CD4-positive, alpha-beta memory T cell (primary cell): ENCODE data around the gene PCDHGA3. TPM values are rescaled to one million over a fixed set of nuclear protein-coding genes. Genes with fewer than 3 reads are reported as not detected.
"Not testable (repeated sequence)": the region's sequence is repeated elsewhere in the genome, so short reads cannot be mapped to it uniquely, and the experiment has no call there.

Experiments
- CTCF ChIA-PET: fragments of 350-600 bp; sonication (Branson Sonifier 250); formaldehyde crosslinking; loops from one replicate; lab custom pipeline; 2021; ENCODE audit warnings: inconsistent platforms; ENCODE audit not compliant: partially characterized antibody; lab: Charles Lee
- POLR2A ChIA-PET: fragments of 350-600 bp; sonication (Branson Sonifier 250); formaldehyde crosslinking; loops from one replicate; lab custom pipeline; 2021; ENCODE audit not compliant: partially characterized antibody; lab: Charles Lee
- DNase-seq, 5 donors: peaks; one replicate each; pipeline versions ENCODE4 v3.0.0 to v3.0.0-alpha.2; 2020 to 2022; ENCODE audit warnings: mixed read lengths in 1 of 5
- H3K27ac ChIP-seq: one replicate; pipeline ENCODE4 v1.7.0; 2013; ENCODE audit warnings: low read depth, low read length
- H3K27me3 ChIP-seq: 2 replicates; pipeline ENCODE4 v1.7.0; 2013; ENCODE audit warnings: mild to moderate bottlenecking, low read length, moderate library complexity; ENCODE audit not compliant: insufficient read depth
- H3K36me3 ChIP-seq: 2 replicates; pipeline ENCODE4 v1.7.0; 2013; ENCODE audit warnings: mild to moderate bottlenecking, low read length, moderate library complexity; ENCODE audit not compliant: insufficient read depth
- H3K4me1 ChIP-seq: 2 replicates; pipeline ENCODE4 v1.7.0; 2013; ENCODE audit warnings: mild to moderate bottlenecking, low read length, moderate library complexity; ENCODE audit not compliant: insufficient read depth
- H3K4me3 ChIP-seq, 2 donors: one replicate each; pipeline ENCODE4 v1.7.0; 2013; ENCODE audit warnings: low read length in 2 of 2, mild to moderate bottlenecking in 1 of 2
- H3K9me3 ChIP-seq, 2 donors: one replicate each; pipeline ENCODE4 v1.7.0; 2013; ENCODE audit warnings: low read length in 2 of 2, control low read depth in 1 of 2; ENCODE audit not compliant: control insufficient read depth in 1 of 2
- H3K27ac Mint-ChIP-seq, 7 donors: one replicate each; pipeline ENCODE4 v1.8.0; 2020 to 2021; ENCODE audit warnings: mixed read lengths in 7 of 7, mild to moderate bottlenecking in 6 of 7, inconsistent platforms in 3 of 7, moderate library complexity in 3 of 7
- H3K27me3 Mint-ChIP-seq, 2 donors: one replicate each; pipeline ENCODE4 v1.8.0; 2020 to 2021; ENCODE audit warnings: mixed read lengths in 2 of 2
- H3K36me3 Mint-ChIP-seq, 2 donors: one replicate each; pipeline ENCODE4 v1.8.0; 2020 to 2021; ENCODE audit warnings: mixed read lengths in 2 of 2, inconsistent platforms in 1 of 2, mild to moderate bottlenecking in 1 of 2
- H3K4me1 Mint-ChIP-seq, 4 donors: one replicate each; pipeline ENCODE4 v1.8.0; 2020 to 2021; ENCODE audit warnings: mixed read lengths in 4 of 4, mild to moderate bottlenecking in 1 of 4
- H3K4me3 Mint-ChIP-seq, 8 donors: one replicate each; pipeline ENCODE4 v1.8.0; 2020 to 2021; ENCODE audit warnings: mixed read lengths in 8 of 8, mild to moderate bottlenecking in 7 of 8, moderate library complexity in 6 of 8, inconsistent platforms in 3 of 8
- H3K9me3 Mint-ChIP-seq, 8 donors: one replicate each; pipeline ENCODE4 v1.8.0; 2020 to 2021; ENCODE audit warnings: mixed read lengths in 8 of 8, mild to moderate bottlenecking in 5 of 8, inconsistent platforms in 3 of 8, moderate library complexity in 1 of 8
- intact Hi-C: fragments of 100-400 bp; cut with micrococcal nuclease; formaldehyde crosslinking; loops from one replicate; pipeline ENCODE4 v1.15.1; 2023
- polyA plus RNA-seq, 2 donors: library from polyadenylated mRNA; unstranded; fragments of 300-500 nt; fragmentation: Illumina TruSeq; gene quantifications; one replicate each; pipeline ENCODE4 v1.2.3, GENCODE V29; 2021
- total RNA-seq, 2 experiments: library from RNA; stranded (reverse); gene quantifications; one replicate each; pipeline ENCODE4 v1.2.3, GENCODE V29; 2021

Gene PCDHGA3
- total and polyA plus RNA-seq, 4 experiments from 2014 or later = 0.17 to 0.26 (median 0.23) TPM; not detected in 1

DNA sequence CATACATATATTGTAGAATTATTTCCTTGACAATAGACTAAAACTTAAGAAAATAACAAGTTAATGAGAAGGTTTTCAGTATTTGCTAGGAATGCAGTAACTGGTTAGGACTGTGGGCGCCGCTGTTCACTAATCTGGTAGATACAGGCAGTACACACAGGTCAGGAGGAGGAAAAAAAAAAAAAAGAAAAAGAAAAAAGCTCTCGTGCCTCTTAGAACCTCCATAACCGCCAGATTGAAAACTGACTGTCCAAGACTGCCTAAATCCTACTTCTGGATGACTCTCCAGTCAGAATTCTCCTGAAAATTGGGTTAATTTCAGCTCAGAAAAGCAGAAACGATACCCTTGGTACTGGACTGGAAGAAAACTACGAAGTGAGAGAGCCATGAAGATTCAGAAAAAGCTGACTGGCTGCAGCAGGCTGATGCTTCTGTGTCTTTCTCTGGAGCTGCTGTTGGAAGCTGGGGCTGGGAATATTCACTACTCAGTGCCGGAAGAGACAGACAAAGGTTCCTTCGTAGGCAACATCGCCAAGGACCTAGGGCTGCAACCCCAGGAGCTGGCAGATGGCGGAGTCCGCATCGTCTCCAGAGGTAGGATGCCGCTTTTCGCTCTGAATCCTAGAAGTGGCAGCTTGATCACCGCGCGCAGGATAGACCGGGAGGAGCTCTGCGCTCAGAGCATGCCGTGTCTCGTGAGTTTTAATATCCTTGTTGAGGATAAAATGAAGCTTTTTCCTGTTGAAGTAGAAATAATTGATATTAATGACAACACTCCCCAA is 13.1 kb upstream of the PCDHGA3 start, which contains the start of gene PCDHGA1:
Gene PCDHGA1, plus strand, starts transcription at position 216 of the 782 bp plus-strand sequence.
- no peaks in the 10 kb centered on the region for H3K27me3 ChIP-seq
- Mint-ChIP-seq H3K27me3 (peaks cover 50% of the 10 kb centered on the region in 2 donors), H3K27ac (peak within 1 kb of the TSS in 1 of 7 donors; percentile 52), H3K9me3 (peaks cover 2 to 81% (median 69%) of the 10 kb centered on the region in 8 donors), H3K36me3 (peaks cover 15 to 18% of the 10 kb centered on the region in 2 donors), H3K4me3 (peak within 1 kb of the TSS in 6 of 8 donors; percentile 29 to 68 (median 54)), H3K4me1 (peaks cover 5 to 11% (median 6%) of the 10 kb centered on the region in 4 donors)
- POLR2A ChIA-PET = interaction anchor here (0.7 to 0.8 kb wide), 2 partner anchors 10 to 233 kb away, joined by 3 to 7 read pairs; partner anchors contain the start of gene TAF7
- no peaks in the 10 kb centered on the region for H3K36me3 ChIP-seq
- DNase-seq = peak in 2 of 5 donors; percentile 15 to 26
- no peaks in the 10 kb centered on the region for H3K4me1 ChIP-seq
- no peak within 1 kb of the TSS for H3K4me3 ChIP-seq
- intact Hi-C loops = no loop called here
- no peak within 1 kb of the TSS for H3K27ac ChIP-seq
- peaks cover 0 to 8% of the 10 kb centered on the region in 2 donors for H3K9me3 ChIP-seq
- CTCF ChIA-PET = interaction anchor here (0.9 to 4.4 kb wide), 11 partner anchors 9 to 288 kb away, joined by 3 to 29 read pairs (median 4); partner anchors contain the start of genes DIAPH1, PCDHGA6 and TAF7

DNA sequence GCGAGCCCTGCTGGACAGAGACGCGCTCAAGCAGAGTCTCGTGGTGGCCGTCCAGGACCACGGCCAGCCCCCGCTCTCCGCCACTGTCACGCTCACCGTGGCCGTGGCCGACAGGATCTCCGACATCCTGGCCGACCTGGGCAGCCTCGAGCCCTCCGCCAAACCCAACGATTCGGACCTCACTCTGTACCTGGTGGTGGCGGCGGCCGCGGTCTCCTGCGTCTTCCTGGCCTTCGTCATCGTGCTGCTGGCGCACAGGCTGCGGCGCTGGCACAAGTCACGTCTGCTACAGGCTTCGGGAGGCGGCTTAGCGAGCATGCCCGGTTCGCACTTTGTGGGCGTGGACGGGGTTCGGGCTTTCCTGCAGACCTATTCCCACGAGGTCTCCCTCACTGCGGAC is 11.1 kb upstream of the PCDHGA3 start:
- H3K4me3 Mint-ChIP-seq, intact Hi-C loops, H3K27ac ChIP-seq, H3K4me3 ChIP-seq, POLR2A ChIA-PET, H3K4me1 Mint-ChIP-seq, H3K27ac Mint-ChIP-seq, DNase-seq, H3K36me3 ChIP-seq, H3K4me1 ChIP-seq, H3K9me3 ChIP-seq, H3K27me3 ChIP-seq: not testable (repeated sequence)
- CTCF ChIA-PET = interaction anchor here (1.1 to 1.3 kb wide), 2 partner anchors 12 to 13 kb away, joined by 3 to 5 read pairs; partner anchors contain the start of gene TAF7
- H3K36me3 Mint-ChIP-seq = peaks cover 8 to 16% of the 10 kb centered on the region in 2 donors
- H3K27me3 Mint-ChIP-seq = peaks cover 46 to 55% of the 10 kb centered on the region in 2 donors
- peaks cover 0 to 85% (median 75%) of the 10 kb centered on the region in 8 donors for H3K9me3 Mint-ChIP-seq

- Histone ChIP-seq H3K27ac (no peak within 1 kb of the TSS), H3K36me3 (no peaks in the 10 kb centered on the region), H3K4me3 (no peak within 1 kb of the TSS), H3K4me1 (no peaks in the 10 kb centered on the region), H3K27me3 (no peaks in the 10 kb centered on the region), H3K9me3 (peaks cover 0 to 8% of the 10 kb centered on the region in 2 donors)
- DNase-seq = no peak
- intact Hi-C loops = no loop called here
- Mint-ChIP-seq H3K4me3 (peak within 1 kb of the TSS in 4 of 8 donors; percentile 35 to 65 (median 49)), H3K36me3 (peaks cover 11 to 15% of the 10 kb centered on the region in 2 donors), H3K9me3 (peaks cover 3 to 89% (median 80%) of the 10 kb centered on the region in 8 donors), H3K27ac (peak within 1 kb of the TSS in 1 of 7 donors; percentile 61), H3K27me3 (peaks cover 47 to 52% of the 10 kb centered on the region in 2 donors), H3K4me1 (peaks cover 0 to 3% (median 0%) of the 10 kb centered on the region in 4 donors)
- CTCF ChIA-PET = interaction anchor here (1.0 to 1.1 kb wide), 2 partner anchors 9 to 12 kb away, joined by 3 to 4 read pairs; partner anchors contain the start of gene PCDHGA1
- POLR2A ChIA-PET = no interaction called here
Observed at GRCh38 chr5:141338538-141339306, 4.9 kb upstream of the PCDHGA3 start, which contains the start of gene PCDHGA2. Gene PCDHGA2 (plus strand): TSS chr5:141338760.

GRCh38 chr5:141340781-141341354 is 2.8 kb upstream of the PCDHGA3 start:
- POLR2A ChIA-PET, H3K9me3 ChIP-seq, H3K4me1 ChIP-seq, DNase-seq, H3K36me3 ChIP-seq, CTCF ChIA-PET, intact Hi-C loops, H3K27ac ChIP-seq, H3K4me1 Mint-ChIP-seq, H3K27me3 ChIP-seq, H3K4me3 Mint-ChIP-seq, H3K27ac Mint-ChIP-seq, H3K4me3 ChIP-seq: not testable (repeated sequence)
- peaks cover 43 to 44% of the 10 kb centered on the region in 2 donors for H3K27me3 Mint-ChIP-seq
- H3K36me3 Mint-ChIP-seq = peaks cover 14 to 17% of the 10 kb centered on the region in 2 donors
- H3K9me3 Mint-ChIP-seq = peaks cover 3 to 86% (median 79%) of the 10 kb centered on the region in 8 donors

DNA sequence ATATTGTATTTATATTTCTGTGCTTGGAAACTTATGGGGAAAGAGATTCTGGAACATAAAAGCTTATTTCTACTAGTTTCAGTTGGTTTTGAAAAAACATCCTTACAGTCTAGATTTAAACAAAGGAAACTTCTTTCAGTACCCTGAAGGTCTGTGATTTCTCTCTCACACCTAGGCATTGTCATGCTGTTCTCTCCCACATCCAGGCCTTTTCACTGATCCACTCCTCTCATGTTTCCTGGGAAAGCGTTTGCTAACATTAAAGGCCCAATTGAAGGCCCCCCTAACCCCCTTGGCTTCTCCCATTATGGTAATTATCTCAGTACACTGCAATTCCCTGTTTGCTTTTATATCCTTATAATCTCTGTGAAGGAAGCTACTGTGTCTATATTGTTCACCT is 856 bp upstream of the PCDHGA3 start:
- no peak overlapping the region for H3K4me3 Mint-ChIP-seq
- H3K27ac Mint-ChIP-seq = no peak overlapping the region
- ChIA-PET POLR2A (no interaction called here), CTCF (no interaction called here)
- H3K9me3 Mint-ChIP-seq = peaks cover 3 to 78% (median 72%) of the 10 kb centered on the region in 8 donors
- DNase-seq = no peak
- H3K36me3 Mint-ChIP-seq = peaks cover 9 to 17% of the 10 kb centered on the region in 2 donors
- Histone ChIP-seq H3K4me3 (no peak overlapping the region), H3K27me3 (no peaks in the 10 kb centered on the region), H3K4me1 (no peaks in the 10 kb centered on the region), H3K27ac (no peak overlapping the region), H3K36me3 (no peaks in the 10 kb centered on the region), H3K9me3 (peaks cover 0 to 11% of the 10 kb centered on the region in 2 donors)
- H3K4me1 Mint-ChIP-seq = peaks cover 0 to 3% (median 0%) of the 10 kb centered on the region in 4 donors
- intact Hi-C loops = no loop called here
- peaks cover 39 to 42% of the 10 kb centered on the region in 2 donors for H3K27me3 Mint-ChIP-seq

DNA sequence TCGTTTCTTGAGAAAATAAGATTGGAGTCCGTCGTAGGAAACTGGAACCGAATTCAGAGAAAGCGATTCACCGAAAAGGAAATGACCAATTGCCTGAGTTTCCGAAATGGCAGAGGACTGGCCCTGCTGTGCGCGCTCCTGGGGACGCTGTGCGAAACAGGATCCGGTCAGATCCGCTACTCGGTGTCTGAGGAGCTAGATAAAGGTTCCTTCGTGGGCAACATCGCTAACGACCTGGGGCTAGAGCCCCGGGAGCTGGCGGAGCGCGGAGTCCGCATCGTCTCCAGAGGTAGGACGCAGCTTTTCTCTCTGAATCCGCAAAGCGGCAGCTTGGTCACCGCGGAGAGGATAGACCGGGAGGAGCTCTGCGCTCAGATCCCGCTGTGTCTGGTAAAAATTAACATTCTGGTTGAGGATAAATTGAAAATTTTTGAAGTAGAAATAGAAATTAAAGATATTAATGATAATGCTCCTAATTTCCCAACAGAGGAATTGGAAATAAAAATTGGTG is 379 bp downstream of the PCDHGA3 start:
- Histone ChIP-seq H3K4me1 (no peaks in the 10 kb centered on the region), H3K9me3 (peaks cover 0 to 7% of the 10 kb centered on the region in 2 donors), H3K4me3 (no peak overlapping the region), H3K27me3 (no peaks in the 10 kb centered on the region), H3K36me3 (no peaks in the 10 kb centered on the region), H3K27ac (no peak overlapping the region)
- DNase-seq = no peak
- Mint-ChIP-seq H3K4me3 (peak overlapping the region in 7 of 8 donors; percentile 46 to 73 (median 71)), H3K36me3 (peaks cover 5 to 9% of the 10 kb centered on the region in 2 donors), H3K27ac (no peak overlapping the region), H3K9me3 (peaks cover 3 to 73% (median 62%) of the 10 kb centered on the region in 8 donors), H3K4me1 (peaks cover 0 to 3% (median 0%) of the 10 kb centered on the region in 4 donors), H3K27me3 (peaks cover 28 to 33% of the 10 kb centered on the region in 2 donors)
- intact Hi-C loops = no loop called here
- ChIA-PET CTCF (interaction anchor here (1.0 to 1.5 kb wide), 2 partner anchors 214 to 223 kb away, joined by 3 read pairs; no protein-coding TSS in a partner anchor), POLR2A (no interaction called here)
